ENCODE results near the gene CAMTA1.

The CAMTA1 gene

GRCh38 chr1:6950001-6950765 lies 164.9 kb downstream of the CAMTA1 start:
- DNase-seq = no peak
- TF ChIP-seq GATA1 (IDR thresholded peaks at IDR 0.05; ENCODE audit: low read depth, low read length) (no peak), POLR2A (IDR thresholded peaks at IDR 0.05; ENCODE audit: low read length) (no peak)

- DNase-seq = no peak
- TF ChIP-seq GATA1 (IDR thresholded peaks at IDR 0.05; ENCODE audit: low read depth, low read length) = no peak
- no peak for TF ChIP-seq POLR2A (IDR thresholded peaks at IDR 0.05; ENCODE audit: low read length)
Measured at GRCh38 chr1:6951536-6951935, 166.3 kb downstream of the CAMTA1 start.

- TF ChIP-seq POLR2A (IDR thresholded peaks at IDR 0.05; ENCODE audit: low read length) = no peak
- no peak for TF ChIP-seq GATA1 (IDR thresholded peaks at IDR 0.05; ENCODE audit: low read depth, low read length)
- no peak for DNase-seq
Measured at GRCh38 chr1:6953216-6953615, 168.0 kb downstream of the CAMTA1 start.

- no peak for DNase-seq
- TF ChIP-seq POLR2A (IDR thresholded peaks at IDR 0.05; ENCODE audit: low read length) = no peak
- no peak for TF ChIP-seq GATA1 (IDR thresholded peaks at IDR 0.05; ENCODE audit: low read depth, low read length)
Measured at GRCh38 chr1:6953907-6954364, 168.7 kb downstream of the CAMTA1 start.

GRCh38 chr1:6954591-6954990 lies 169.3 kb downstream of the CAMTA1 start:
- TF ChIP-seq GATA1 (IDR thresholded peaks at IDR 0.05; ENCODE audit: low read depth, low read length) (no peak), POLR2A (IDR thresholded peaks at IDR 0.05; ENCODE audit: low read length) (no peak)
- DNase-seq = no peak

- no peak for DNase-seq
- no peak for TF ChIP-seq POLR2A (IDR thresholded peaks at IDR 0.05; ENCODE audit: low read length)
- no peak for TF ChIP-seq GATA1 (IDR thresholded peaks at IDR 0.05; ENCODE audit: low read depth, low read length)
Measured at GRCh38 chr1:6955357-6956094, 170.3 kb downstream of the CAMTA1 start.

- no peak for TF ChIP-seq POLR2A (IDR thresholded peaks at IDR 0.05; ENCODE audit: low read length)
- no peak for TF ChIP-seq GATA1 (IDR thresholded peaks at IDR 0.05; ENCODE audit: low read depth, low read length)
- DNase-seq = no peak
Measured at GRCh38 chr1:6956488-6957159, 171.4 kb downstream of the CAMTA1 start.

GRCh38 chr1:6957341-6957740 lies 172.1 kb downstream of the CAMTA1 start:
- TF ChIP-seq POLR2A (IDR thresholded peaks at IDR 0.05; ENCODE audit: low read length) = no peak
- no peak for TF ChIP-seq GATA1 (IDR thresholded peaks at IDR 0.05; ENCODE audit: low read depth, low read length)
- no peak for DNase-seq

- no peak for TF ChIP-seq GATA1 (IDR thresholded peaks at IDR 0.05; ENCODE audit: low read depth, low read length)
- no peak for TF ChIP-seq POLR2A (IDR thresholded peaks at IDR 0.05; ENCODE audit: low read length)
- no peak for DNase-seq
Measured at GRCh38 chr1:6958407-6959030, 173.3 kb downstream of the CAMTA1 start.

GRCh38 chr1:6959491-6959890 lies 174.2 kb downstream of the CAMTA1 start:
- DNase-seq = no peak
- TF ChIP-seq POLR2A (IDR thresholded peaks at IDR 0.05; ENCODE audit: low read length) (no peak), GATA1 (IDR thresholded peaks at IDR 0.05; ENCODE audit: low read depth, low read length) (no peak)

GRCh38 chr1:6960291-6960811 lies 175.1 kb downstream of the CAMTA1 start:
- TF ChIP-seq POLR2A (IDR thresholded peaks at IDR 0.05; ENCODE audit: low read length) (no peak), GATA1 (IDR thresholded peaks at IDR 0.05; ENCODE audit: low read depth, low read length) (no peak)
- no peak for DNase-seq

- TF ChIP-seq GATA1 (IDR thresholded peaks at IDR 0.05; ENCODE audit: low read depth, low read length) = no peak
- no peak for TF ChIP-seq POLR2A (IDR thresholded peaks at IDR 0.05; ENCODE audit: low read length)
- no peak for DNase-seq
Measured at GRCh38 chr1:6960860-6961259, 175.6 kb downstream of the CAMTA1 start.

- TF ChIP-seq GATA1 (IDR thresholded peaks at IDR 0.05; ENCODE audit: low read depth, low read length) (no peak), POLR2A (IDR thresholded peaks at IDR 0.05; ENCODE audit: low read length) (no peak)
- DNase-seq = no peak
Measured at GRCh38 chr1:6961289-6961688, 176.0 kb downstream of the CAMTA1 start.

Measured in erythroblast (primary cell).